Activated T-cell treated with anti-CD3 and anti-CD28 coated beads for 4 hours (primary cell): Measurements from ENCODE around the gene ATE1.

ENCODE experiments used
- DNase-seq: peaks from one replicate; pipeline ENCODE4 v3.0.0-alpha.2; 2020

ATE1 gene

GRCh38 chr10:121692626-121693025 is 235.2 kb downstream of the ATE1 start:
- DNase-seq, result no peak

GRCh38 chr10:121690970-121691369 is 236.9 kb downstream of the ATE1 start:
- no peak for DNase-seq
